H9 (cell line): Measurements from ENCODE around the gene DMAC2L. TPM values are rescaled to one million over a fixed set of nuclear protein-coding genes. Genes with fewer than 3 reads are reported as not detected.

Experiments used
- DNase-seq: peaks from one replicate; pipeline ENCODE4 v3.0.0-alpha.2; 2017
- H2AFZ ChIP-seq: one replicate; pipeline ENCODE4 v1.6.1; 2013; ENCODE audit warnings: mild to moderate bottlenecking, low read length, control low read depth, moderate library complexity
- H2AK5ac ChIP-seq: 2 replicates; pipeline ENCODE4 v1.6.1; 2013; ENCODE audit warnings: low read length, control low read depth, mixed read lengths; ENCODE audit not compliant: insufficient read length
- H2BK120ac ChIP-seq: one replicate; pipeline ENCODE4 v1.6.1; 2013; ENCODE audit warnings: low read depth, mild to moderate bottlenecking, low read length, control low read depth, inconsistent platforms; ENCODE audit not compliant: poor library complexity, severe bottlenecking
- H2BK12ac ChIP-seq: 2 replicates; pipeline ENCODE4 v1.6.1; 2013; ENCODE audit warnings: low read length, control low read depth, mixed read lengths, low read depth; ENCODE audit not compliant: insufficient read length
- H2BK15ac ChIP-seq: 2 replicates; pipeline ENCODE4 v1.6.1; 2013; ENCODE audit warnings: low read depth, low read length, control low read depth
- H2BK20ac ChIP-seq: one replicate; pipeline ENCODE4 v1.6.1; 2013; ENCODE audit warnings: low read depth, mild to moderate bottlenecking, low read length, control low read depth, inconsistent platforms; ENCODE audit not compliant: poor library complexity, severe bottlenecking
- H2BK5ac ChIP-seq: 2 replicates; pipeline ENCODE4 v1.6.1; 2013; ENCODE audit warnings: low read length, control low read depth, mixed read lengths; ENCODE audit not compliant: insufficient read length
- H3K14ac ChIP-seq: 2 replicates; pipeline ENCODE4 v1.6.1; 2013; ENCODE audit warnings: low read length, control low read depth; ENCODE audit not compliant: insufficient read depth
- H3K18ac ChIP-seq: 2 replicates; pipeline ENCODE4 v1.6.1; 2013; ENCODE audit warnings: low read depth, mild to moderate bottlenecking, mixed read lengths, low read length, control low read depth; ENCODE audit not compliant: insufficient read length
- H3K23ac ChIP-seq: 2 replicates; pipeline ENCODE4 v1.6.1; 2013; ENCODE audit warnings: low read length, control low read depth, mixed read lengths, low read depth; ENCODE audit not compliant: insufficient read length
- H3K23me2 ChIP-seq: 2 replicates; pipeline ENCODE4 v1.6.1; 2013; ENCODE audit warnings: low read depth, mild to moderate bottlenecking, mixed read lengths, low read length, control low read depth; ENCODE audit not compliant: insufficient read length, poor library complexity, severe bottlenecking
- H3K27ac ChIP-seq: 2 replicates; pipeline ENCODE4 v1.5.1; 2013; ENCODE audit warnings: low read length, control low read depth, mixed read lengths, low read depth; ENCODE audit not compliant: insufficient read length
- H3K27me3 ChIP-seq: 2 replicates; pipeline ENCODE4 v1.6.1; 2013; ENCODE audit warnings: low read length, control low read depth, inconsistent platforms; ENCODE audit not compliant: insufficient read depth
- H3K4ac ChIP-seq: 2 replicates; pipeline ENCODE4 v1.6.1; 2013; ENCODE audit warnings: low read depth, mild to moderate bottlenecking, control low read depth, inconsistent platforms, low read length, moderate library complexity
- H3K4me1 ChIP-seq: 2 replicates; pipeline ENCODE4 v1.6.1; 2013; ENCODE audit warnings: low read length, control low read depth, inconsistent platforms; ENCODE audit not compliant: insufficient read depth
- H3K4me2 ChIP-seq: 2 replicates; pipeline ENCODE4 v1.6.1; 2013; ENCODE audit warnings: low read length, control low read depth, mixed read lengths; ENCODE audit not compliant: insufficient read length, insufficient read depth
- H3K56ac ChIP-seq: 2 replicates; pipeline ENCODE4 v1.6.1; 2013; ENCODE audit warnings: low read depth, mild to moderate bottlenecking, mixed read lengths, low read length, control low read depth; ENCODE audit not compliant: insufficient read length
- H3K79me1 ChIP-seq: 2 replicates; pipeline ENCODE4 v1.6.1; 2013; ENCODE audit warnings: low read depth, mild to moderate bottlenecking, moderate library complexity, low read length, control low read depth, inconsistent platforms; ENCODE audit not compliant: insufficient read depth, poor library complexity, severe bottlenecking
- H3K79me2 ChIP-seq: 2 replicates; pipeline ENCODE4 v1.6.1; 2013; ENCODE audit warnings: low read length, control low read depth, inconsistent platforms; ENCODE audit not compliant: insufficient read depth
- H3K9ac ChIP-seq: 2 replicates; pipeline ENCODE4 v1.6.1; 2013; ENCODE audit warnings: low read length, control low read depth, mixed read lengths; ENCODE audit not compliant: insufficient read length; ENCODE audit errors: extremely low read depth
- H3K9me3 ChIP-seq: one replicate; pipeline ENCODE4 v1.6.1; 2013; ENCODE audit warnings: low read depth, low read length, inconsistent platforms; ENCODE audit not compliant: control insufficient read depth
- H3T11ph ChIP-seq: one replicate; pipeline ENCODE4 v1.6.1; 2013; ENCODE audit warnings: mild to moderate bottlenecking, low read length, control low read depth, inconsistent platforms
- H4K20me1 ChIP-seq: one replicate; pipeline ENCODE4 v1.6.1; 2013; ENCODE audit not compliant: control insufficient read depth, insufficient read length, insufficient read depth
- H4K5ac ChIP-seq: 2 replicates; pipeline ENCODE4 v1.6.1; 2013; ENCODE audit warnings: low read depth, mild to moderate bottlenecking, mixed read lengths, low read length, control low read depth; ENCODE audit not compliant: insufficient read length
- H4K8ac ChIP-seq: replicated peaks from 2 replicates; pipeline ENCODE4 v1.6.1; 2013; ENCODE audit warnings: low read length, control low read depth, mixed read lengths, low read depth; ENCODE audit not compliant: insufficient read length
- H4K91ac ChIP-seq: 2 replicates; pipeline ENCODE4 v1.6.1; 2013; ENCODE audit warnings: low read depth, mild to moderate bottlenecking, moderate library complexity, mixed read lengths, low read length, control low read depth; ENCODE audit not compliant: insufficient read length
- H3K27ac Mint-ChIP-seq, 3 experiments: 2 replicates in 2 of 3; 3 replicates in 1 of 3; pipeline ENCODE4 v1.8.0; 2020 to 2021; ENCODE audit warnings: mixed read lengths in 3 of 3, mild to moderate bottlenecking in 1 of 3, moderate library complexity in 1 of 3
- H3K27me3 Mint-ChIP-seq: 2 replicates; pipeline ENCODE4 v1.8.0; 2021; ENCODE audit warnings: low read depth, mild to moderate bottlenecking, moderate library complexity, mixed read lengths
- H3K36me3 Mint-ChIP-seq, 3 experiments: 2 replicates in 2 of 3; 3 replicates in 1 of 3; pipeline ENCODE4 v1.8.0; 2020 to 2021; ENCODE audit warnings: low read depth in 3 of 3, mixed read lengths in 3 of 3; ENCODE audit not compliant: insufficient read depth in 1 of 3
- H3K4me1 Mint-ChIP-seq, 2 experiments: 2 replicates each; pipeline ENCODE4 v1.8.0; 2020; ENCODE audit warnings: mixed read lengths in 2 of 2
- H3K4me3 Mint-ChIP-seq, 2 experiments: 2 replicates in 1 of 2; 3 replicates in 1 of 2; pipeline ENCODE4 v1.8.0; 2020 to 2021; ENCODE audit warnings: mild to moderate bottlenecking in 2 of 2, mixed read lengths in 2 of 2, moderate library complexity in 1 of 2
- H3K9me3 Mint-ChIP-seq, 2 experiments: 2 replicates in 1 of 2; 3 replicates in 1 of 2; pipeline ENCODE4 v1.8.0; 2020; ENCODE audit warnings: mild to moderate bottlenecking in 2 of 2, mixed read lengths in 2 of 2, moderate library complexity in 1 of 2
- WGBS: extraction: QIAGEN DNeasy Blood & Tissue Kit; methylation state at CpG from one replicate; pipeline ENCODE4 v1.1.7; 2013; ENCODE audit warnings: missing lambda C conversion rate, low lambda C conversion rate, mixed read lengths; ENCODE audit not compliant: insufficient read length; ENCODE audit errors: extremely low coverage; 5-methylcytosine and 5-hydroxymethylcytosine counted together
- total RNA-seq: library from RNA; stranded (reverse); gene quantifications from 2 replicates; pipeline ENCODE4 v1.2.1, GENCODE V29; 2021
- TF ChIP-seq, protein P1 (sequence below): fragments of 200-600 bp; sonication (generic); conservative IDR thresholded peaks from 3 replicates; pipeline ENCODE4 v1.8.0; 2021; ENCODE audit warnings: antibody characterized with exemption, mild to moderate bottlenecking

Gene DMAC2L
- total RNA-seq, 1 experiment from 2014 or later, result 22.4 TPM

DNA sequence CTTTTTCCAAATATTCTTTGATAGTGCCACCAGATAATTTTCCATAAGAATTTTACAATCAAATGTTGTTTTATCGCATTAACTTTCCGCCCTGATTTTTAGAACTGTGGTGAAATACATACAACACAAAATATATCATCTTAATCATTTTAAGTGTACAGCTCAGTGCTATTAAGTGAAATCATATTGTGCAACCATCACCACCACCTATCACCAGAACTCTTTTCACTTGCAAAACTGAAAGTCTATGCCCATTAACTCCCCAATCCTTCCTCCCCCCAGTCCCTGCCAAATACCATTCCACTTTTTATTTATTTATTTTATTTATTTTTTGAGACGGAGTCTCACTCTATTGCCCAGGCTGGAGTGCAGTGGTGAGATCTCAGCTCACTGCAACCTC is 48.0 kb downstream of the DMAC2L start:
- no peak overlapping the region for H3K14ac ChIP-seq
- H4K8ac ChIP-seq, result no peak overlapping the region
- H2AFZ ChIP-seq, result no peak overlapping the region
- no peaks in the 10 kb centered on the region for H3K27me3 ChIP-seq
- H3K23me2 ChIP-seq, result no peaks in the 10 kb centered on the region
- no peak overlapping the region for H2AK5ac ChIP-seq
- Mint-ChIP-seq H3K27me3 (no peaks in the 10 kb centered on the region), H3K4me1 (peaks cover 12 to 13% of the 10 kb centered on the region in 2 experiments; a peak in 3 of 4 replicates), H3K27ac (no peak overlapping the region), H3K9me3 (no peaks in the 10 kb centered on the region; a peak in 1 of 5 replicates), H3K36me3 (no peaks in the 10 kb centered on the region), H3K4me3 (no peak overlapping the region)
- no peak overlapping the region for H2BK20ac ChIP-seq
- no peak overlapping the region for H3K4ac ChIP-seq
- H4K91ac ChIP-seq, result no peak overlapping the region
- H3K18ac ChIP-seq, result no peak overlapping the region
- no peak overlapping the region for H2BK15ac ChIP-seq
- H3K4me1 ChIP-seq, result no peaks in the 10 kb centered on the region
- H3K9me3 ChIP-seq, result no peaks in the 10 kb centered on the region
- H3K27ac ChIP-seq, result no peak overlapping the region
- no peaks in the 10 kb centered on the region for H3K79me2 ChIP-seq
- H4K5ac ChIP-seq, result no peak overlapping the region
- H2BK12ac ChIP-seq, result no peak overlapping the region
- no peak overlapping the region for H2BK5ac ChIP-seq
- no peaks in the 10 kb centered on the region for H3K79me1 ChIP-seq
- H3T11ph ChIP-seq, result no peak overlapping the region
- no peak overlapping the region for H3K9ac ChIP-seq
- TF ChIP-seq, protein P1, sequence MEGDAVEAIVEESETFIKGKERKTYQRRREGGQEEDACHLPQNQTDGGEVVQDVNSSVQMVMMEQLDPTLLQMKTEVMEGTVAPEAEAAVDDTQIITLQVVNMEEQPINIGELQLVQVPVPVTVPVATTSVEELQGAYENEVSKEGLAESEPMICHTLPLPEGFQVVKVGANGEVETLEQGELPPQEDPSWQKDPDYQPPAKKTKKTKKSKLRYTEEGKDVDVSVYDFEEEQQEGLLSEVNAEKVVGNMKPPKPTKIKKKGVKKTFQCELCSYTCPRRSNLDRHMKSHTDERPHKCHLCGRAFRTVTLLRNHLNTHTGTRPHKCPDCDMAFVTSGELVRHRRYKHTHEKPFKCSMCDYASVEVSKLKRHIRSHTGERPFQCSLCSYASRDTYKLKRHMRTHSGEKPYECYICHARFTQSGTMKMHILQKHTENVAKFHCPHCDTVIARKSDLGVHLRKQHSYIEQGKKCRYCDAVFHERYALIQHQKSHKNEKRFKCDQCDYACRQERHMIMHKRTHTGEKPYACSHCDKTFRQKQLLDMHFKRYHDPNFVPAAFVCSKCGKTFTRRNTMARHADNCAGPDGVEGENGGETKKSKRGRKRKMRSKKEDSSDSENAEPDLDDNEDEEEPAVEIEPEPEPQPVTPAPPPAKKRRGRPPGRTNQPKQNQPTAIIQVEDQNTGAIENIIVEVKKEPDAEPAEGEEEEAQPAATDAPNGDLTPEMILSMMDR, result no peak
- DNase-seq, result no peak
- H3K4me2 ChIP-seq, result no peak overlapping the region
- WGBS, result no CpG with 5 or more reads among the region's 3 CpGs
- H4K20me1 ChIP-seq, result no peaks in the 10 kb centered on the region
- H2BK120ac ChIP-seq, result no peak overlapping the region
- no peak overlapping the region for H3K23ac ChIP-seq
- H3K56ac ChIP-seq, result no peak overlapping the region
